Measurements from ENCODE around the gene KCNB1.

- TF ChIP-seq CTCF (IDR thresholded peaks at IDR 0.05) (no peak), POLR2AphosphoS5 (IDR thresholded peaks at IDR 0.05) (no peak), POLR2A (IDR thresholded peaks at IDR 0.05) (no peak)
These were observed 77.3 kb downstream of the KCNB1 start for GRCh38 chr20:49405062-49405683.

Measured in breast epithelium (tissue), 3 donors.